Mesothelial cell of epicardium (in vitro differentiated cells): ENCODE results near the gene CNRIP1. TPM values are rescaled to one million over a fixed set of nuclear protein-coding genes. Genes with fewer than 3 reads are reported as not detected.

ENCODE experiments used
- DNase-seq, 2 experiments: peaks; one replicate each; pipeline ENCODE4 v3.0.0; 2021; ENCODE audit warnings: low spot score in 2 of 2; ENCODE audit not compliant: unreplicated experiment in 2 of 2
- H3K27ac Mint-ChIP-seq: 2 replicates; pipeline ENCODE4 v1.8.0; 2021; ENCODE audit warnings: mixed read lengths
- H3K27me3 Mint-ChIP-seq: 2 replicates; pipeline ENCODE4 v1.8.0; 2021; ENCODE audit warnings: low read depth, mixed read lengths
- H3K36me3 Mint-ChIP-seq: 2 replicates; pipeline ENCODE4 v1.8.0; 2021; ENCODE audit warnings: mixed read lengths
- H3K4me1 Mint-ChIP-seq: 2 replicates; pipeline ENCODE4 v1.8.0; 2021; ENCODE audit warnings: mixed read lengths
- H3K4me3 Mint-ChIP-seq: 2 replicates; pipeline ENCODE4 v1.8.0; 2021; ENCODE audit warnings: mild to moderate bottlenecking, moderate library complexity, mixed read lengths
- H3K9me3 Mint-ChIP-seq: 2 replicates; pipeline ENCODE4 v1.8.0; 2021; ENCODE audit warnings: mixed read lengths
- total RNA-seq: library from RNA; stranded (reverse); gene quantifications from 3 replicates; pipeline ENCODE4 v1.2.1, GENCODE V29; 2021
- TF ChIP-seq, protein P1 (sequence below): fragments of 200-600 bp; sonication (generic); IDR thresholded peaks from one replicate; pipeline ENCODE4 v1.5.0; 2021; ENCODE audit warnings: antibody characterized with exemption; ENCODE audit not compliant: unreplicated experiment

CNRIP1 gene
- total RNA-seq, 1 donor from 2014 or later = 4.9 TPM

DNA sequence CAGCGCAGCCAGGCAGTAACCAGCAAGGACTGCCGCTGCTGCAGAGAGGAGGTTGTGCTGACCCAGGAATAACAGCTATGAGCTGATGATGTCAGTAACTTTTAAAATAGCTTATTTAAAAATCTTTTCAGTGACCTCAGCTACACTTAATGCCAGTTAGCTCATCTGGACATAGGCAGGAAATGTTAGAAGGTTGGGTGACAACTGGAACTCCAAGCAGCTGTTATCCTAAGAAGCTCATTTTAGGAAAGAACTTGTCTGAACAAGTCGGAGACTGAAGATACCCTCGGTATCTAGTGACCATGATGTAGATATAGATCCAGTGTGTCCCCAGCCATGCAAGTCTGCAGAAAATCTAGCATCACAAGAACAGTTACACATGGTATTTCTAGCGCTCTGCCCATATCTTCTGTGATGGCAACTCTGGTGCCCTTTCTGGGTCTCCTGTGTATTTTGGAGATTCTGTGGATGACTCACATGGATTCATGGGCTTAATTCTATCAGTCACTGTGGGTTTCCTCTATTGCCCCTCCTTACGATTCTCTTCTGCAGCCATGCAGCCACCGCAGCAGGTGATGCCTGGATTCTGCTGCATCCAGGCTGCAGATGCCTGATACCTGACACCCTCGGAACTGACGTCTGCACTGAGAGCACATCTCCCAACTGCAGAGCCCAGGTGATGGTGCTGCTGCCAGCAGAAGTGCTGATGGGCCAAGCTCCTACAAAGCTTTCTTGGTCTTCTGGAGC, 25.6 kb upstream of the CNRIP1 start:
- Mint-ChIP-seq H3K9me3 (peaks cover 13% of the 10 kb centered on the region), H3K4me1 (peaks cover 3% of the 10 kb centered on the region), H3K27ac (no peak overlapping the region), H3K27me3 (peaks cover 36% of the 10 kb centered on the region), H3K4me3 (no peak overlapping the region), H3K36me3 (no peaks in the 10 kb centered on the region)
- no peak for DNase-seq
- TF ChIP-seq, protein P1, sequence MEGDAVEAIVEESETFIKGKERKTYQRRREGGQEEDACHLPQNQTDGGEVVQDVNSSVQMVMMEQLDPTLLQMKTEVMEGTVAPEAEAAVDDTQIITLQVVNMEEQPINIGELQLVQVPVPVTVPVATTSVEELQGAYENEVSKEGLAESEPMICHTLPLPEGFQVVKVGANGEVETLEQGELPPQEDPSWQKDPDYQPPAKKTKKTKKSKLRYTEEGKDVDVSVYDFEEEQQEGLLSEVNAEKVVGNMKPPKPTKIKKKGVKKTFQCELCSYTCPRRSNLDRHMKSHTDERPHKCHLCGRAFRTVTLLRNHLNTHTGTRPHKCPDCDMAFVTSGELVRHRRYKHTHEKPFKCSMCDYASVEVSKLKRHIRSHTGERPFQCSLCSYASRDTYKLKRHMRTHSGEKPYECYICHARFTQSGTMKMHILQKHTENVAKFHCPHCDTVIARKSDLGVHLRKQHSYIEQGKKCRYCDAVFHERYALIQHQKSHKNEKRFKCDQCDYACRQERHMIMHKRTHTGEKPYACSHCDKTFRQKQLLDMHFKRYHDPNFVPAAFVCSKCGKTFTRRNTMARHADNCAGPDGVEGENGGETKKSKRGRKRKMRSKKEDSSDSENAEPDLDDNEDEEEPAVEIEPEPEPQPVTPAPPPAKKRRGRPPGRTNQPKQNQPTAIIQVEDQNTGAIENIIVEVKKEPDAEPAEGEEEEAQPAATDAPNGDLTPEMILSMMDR = no peak

DNA sequence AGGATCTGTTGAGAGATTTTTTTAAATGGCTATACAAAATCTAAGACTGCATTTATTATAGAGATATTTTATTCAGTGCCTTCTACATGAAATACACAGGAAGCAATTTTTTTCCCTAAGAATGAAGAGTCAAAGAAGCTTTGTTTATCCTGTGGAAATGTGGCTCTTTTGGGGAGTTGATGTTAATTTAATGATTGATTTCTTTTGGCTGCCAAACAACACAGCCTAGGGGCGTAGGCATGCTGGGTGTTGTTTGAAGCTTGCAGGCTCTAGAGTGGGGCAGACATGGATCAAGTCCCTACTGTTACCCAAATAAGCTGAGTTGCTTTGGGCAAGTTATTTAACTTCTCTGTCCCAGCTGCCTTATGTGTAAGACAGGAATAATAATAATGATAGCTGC, 24.3 kb upstream of the CNRIP1 start:
- Mint-ChIP-seq H3K27ac (no peak overlapping the region), H3K27me3 (peaks cover 36% of the 10 kb centered on the region), H3K4me3 (no peak overlapping the region), H3K9me3 (peaks cover 7% of the 10 kb centered on the region), H3K36me3 (no peaks in the 10 kb centered on the region), H3K4me1 (peaks cover 3% of the 10 kb centered on the region)
- TF ChIP-seq, protein P1 = no peak
- no peak for DNase-seq

DNA sequence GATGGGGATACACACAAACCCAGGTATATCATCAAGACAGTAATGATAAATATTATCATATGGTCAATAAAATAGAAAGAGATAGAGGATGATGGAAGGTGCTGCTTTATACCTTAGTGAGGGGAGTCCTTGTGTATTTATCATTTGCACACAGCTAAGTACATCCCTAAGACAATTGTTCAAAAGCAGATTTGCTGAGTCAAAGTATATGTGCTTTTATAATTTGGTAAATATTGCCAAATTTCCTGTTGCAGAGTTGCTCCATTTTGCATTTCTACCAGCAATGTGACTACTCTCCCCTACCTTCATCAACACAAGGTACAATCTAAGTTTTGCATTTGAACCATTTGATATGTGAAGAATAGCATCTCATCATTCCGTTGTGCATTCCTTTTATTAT, 22.7 kb upstream of the CNRIP1 start:
- Mint-ChIP-seq H3K27me3 (peaks cover 25% of the 10 kb centered on the region), H3K36me3 (no peaks in the 10 kb centered on the region), H3K9me3 (peaks cover 10% of the 10 kb centered on the region), H3K4me3 (no peak overlapping the region), H3K4me1 (peaks cover 3% of the 10 kb centered on the region), H3K27ac (no peak overlapping the region)
- DNase-seq = no peak
- TF ChIP-seq, protein P1 = no peak

DNA sequence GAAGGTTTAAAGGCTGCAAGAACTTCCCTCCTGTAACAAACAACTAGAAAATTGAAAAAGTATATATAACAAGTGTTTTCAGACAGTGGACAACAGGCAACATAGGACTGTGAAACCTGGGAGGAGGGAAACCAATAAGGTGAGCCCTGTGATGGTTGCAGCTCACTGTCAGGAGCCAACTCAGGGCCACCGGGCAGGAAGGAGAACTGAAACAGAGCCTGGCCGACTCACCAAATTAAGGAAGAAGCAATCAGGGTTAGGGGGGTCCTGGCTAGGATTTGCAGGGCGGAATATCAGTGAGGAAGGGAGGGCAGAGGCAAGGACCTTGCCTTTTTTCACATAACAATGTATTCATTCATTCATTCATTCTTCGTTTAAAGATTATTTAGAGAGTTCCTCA, 21.8 kb upstream of the CNRIP1 start:
- Mint-ChIP-seq H3K4me3 (no peak overlapping the region), H3K27ac (no peak overlapping the region), H3K4me1 (peaks cover 3% of the 10 kb centered on the region), H3K9me3 (peaks cover 15% of the 10 kb centered on the region), H3K36me3 (no peaks in the 10 kb centered on the region), H3K27me3 (peaks cover 17% of the 10 kb centered on the region)
- TF ChIP-seq, protein P1 = no peak
- no peak for DNase-seq

DNA sequence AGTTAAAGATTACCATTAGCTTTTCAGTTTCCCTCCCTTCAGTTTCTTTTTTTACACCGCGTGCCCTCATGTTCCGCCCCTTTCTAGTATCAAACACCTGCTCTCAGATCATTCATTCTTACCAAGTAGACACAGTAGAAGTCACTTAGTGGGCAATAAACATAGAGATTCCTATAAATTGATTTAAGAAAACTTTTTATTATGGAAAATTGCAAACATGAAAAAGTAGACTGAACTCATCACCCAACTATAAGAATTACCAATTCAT, 21.2 kb upstream of the CNRIP1 start:
- Mint-ChIP-seq H3K27ac (no peak overlapping the region), H3K4me3 (no peak overlapping the region), H3K36me3 (no peaks in the 10 kb centered on the region), H3K9me3 (peaks cover 18% of the 10 kb centered on the region), H3K27me3 (peaks cover 12% of the 10 kb centered on the region), H3K4me1 (peaks cover 3% of the 10 kb centered on the region)
- no peak for DNase-seq
- TF ChIP-seq, protein P1 = no peak
